GM18861 (cell line): ENCODE results near the gene CD81.
"Not testable (repeated sequence)": the region's sequence is repeated elsewhere in the genome, so short reads cannot be mapped to it uniquely, and the experiment has no call there.

Experiments used
- ATAC-seq: cut with Tn5 transposase; IDR thresholded peaks from one replicate; pipeline ENCODE4 v1.9.1; 2021; ENCODE audit not compliant: unreplicated experiment

Gene CD81

DNA sequence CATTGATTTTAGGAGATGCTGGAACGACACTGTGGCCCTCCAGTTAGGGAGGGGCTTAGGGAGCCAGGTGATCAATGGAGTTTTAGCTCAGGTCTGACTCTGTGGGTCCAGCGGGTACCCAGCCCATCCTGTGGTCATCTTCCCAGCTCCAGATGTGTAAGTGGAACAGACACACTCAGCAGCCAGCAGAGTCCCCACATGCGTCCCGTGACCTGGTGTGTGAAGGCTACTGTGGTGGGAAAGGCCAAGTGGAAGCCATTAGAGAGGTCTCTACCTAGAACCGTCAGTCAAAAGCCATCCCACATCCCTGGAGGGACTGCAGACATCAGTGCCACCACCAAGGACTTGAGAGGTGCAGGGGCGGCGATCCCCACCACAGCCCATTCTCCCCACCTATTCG lies 19.9 kb upstream of the CD81 start:
- no peak for ATAC-seq

- ATAC-seq, result not testable (repeated sequence)
Observed at GRCh38 chr11:2357651-2358050, 19.5 kb upstream of the CD81 start.

DNA sequence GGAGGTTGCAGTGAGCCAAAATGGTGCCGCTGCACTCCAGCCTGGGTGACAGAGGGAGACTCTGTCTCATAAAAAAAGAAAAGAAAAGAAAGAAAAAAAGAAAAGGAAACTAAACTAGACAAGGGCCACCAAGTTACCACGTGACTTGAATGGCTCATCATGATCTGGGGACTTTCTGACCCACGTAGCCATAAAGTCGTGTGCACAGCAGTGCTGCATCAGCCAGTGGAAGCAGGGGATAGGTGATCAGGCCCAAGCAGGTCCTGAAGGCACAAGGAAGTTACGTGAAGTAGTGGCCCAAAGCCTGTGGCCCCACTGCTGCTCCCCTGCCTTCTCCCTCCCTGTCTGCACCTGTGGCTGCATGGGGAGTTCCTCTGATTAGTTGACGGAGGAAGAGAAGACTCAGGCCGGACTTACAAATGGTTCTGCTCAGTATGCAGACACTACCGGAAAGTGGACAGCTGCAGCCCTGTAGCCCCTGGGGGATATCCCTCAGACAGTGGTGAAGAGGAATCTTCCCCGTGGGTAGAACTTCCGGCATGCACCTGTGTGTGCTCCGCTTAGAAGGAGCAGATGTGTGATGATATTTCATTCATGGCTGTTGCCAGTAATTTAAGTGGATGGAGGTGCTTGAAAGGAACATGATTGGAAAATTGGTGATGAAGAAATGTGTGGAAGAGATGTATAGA lies 18.2 kb upstream of the CD81 start:
- no peak for ATAC-seq

DNA sequence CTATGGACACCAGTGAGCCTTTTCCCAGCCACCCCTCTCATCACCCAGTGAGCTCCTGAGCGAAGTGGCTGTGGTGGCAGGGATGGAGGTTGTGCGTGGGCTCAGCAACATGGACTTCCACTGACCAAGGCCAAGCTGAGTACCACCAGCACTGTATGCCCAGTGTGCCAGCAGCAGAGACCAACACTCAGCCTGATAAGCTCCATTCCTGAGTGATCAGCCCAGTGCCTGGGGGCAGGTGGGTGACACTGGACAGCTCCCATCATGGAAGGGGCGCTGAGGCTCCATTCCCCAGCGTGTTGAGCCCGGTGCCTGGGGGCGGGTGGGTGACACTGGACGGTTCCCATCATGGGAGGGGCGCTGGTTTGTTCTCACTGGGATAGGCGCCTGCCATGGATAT lies 17.6 kb upstream of the CD81 start:
- ATAC-seq, result no peak

- no peak for ATAC-seq
Observed at GRCh38 chr11:2360081-2360642, 16.9 kb upstream of the CD81 start.

- no peak for ATAC-seq
Observed at GRCh38 chr11:2361565-2361964, 15.5 kb upstream of the CD81 start.

GRCh38 chr11:2362414-2362813 lies 14.7 kb upstream of the CD81 start:
- ATAC-seq, result no peak

DNA sequence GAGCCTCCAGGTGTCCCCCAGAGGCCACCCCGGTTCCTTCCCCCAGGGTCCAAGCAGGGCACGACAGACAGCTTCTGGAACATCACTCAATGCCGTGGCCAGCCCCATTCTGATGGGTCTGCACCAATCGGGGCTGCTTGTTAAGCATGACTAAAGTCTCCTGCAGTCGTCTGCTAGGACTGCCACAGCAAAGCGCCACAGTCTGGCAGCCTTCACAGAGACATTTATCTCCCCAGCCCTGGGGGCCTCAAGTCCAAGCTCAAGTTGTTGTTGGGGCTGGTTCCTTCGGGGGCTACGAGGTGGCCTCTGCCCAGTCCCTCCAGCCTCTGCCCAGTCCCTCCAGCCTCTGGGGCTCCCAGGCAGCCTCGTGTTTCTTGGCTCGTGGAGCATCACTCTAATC lies 14.0 kb upstream of the CD81 start:
- ATAC-seq, result no peak

GRCh38 chr11:2363577-2364370 lies 13.3 kb upstream of the CD81 start:
- ATAC-seq, result no peak

GRCh38 chr11:2364386-2364785 lies 12.7 kb upstream of the CD81 start:
- not testable (repeated sequence) for ATAC-seq

DNA sequence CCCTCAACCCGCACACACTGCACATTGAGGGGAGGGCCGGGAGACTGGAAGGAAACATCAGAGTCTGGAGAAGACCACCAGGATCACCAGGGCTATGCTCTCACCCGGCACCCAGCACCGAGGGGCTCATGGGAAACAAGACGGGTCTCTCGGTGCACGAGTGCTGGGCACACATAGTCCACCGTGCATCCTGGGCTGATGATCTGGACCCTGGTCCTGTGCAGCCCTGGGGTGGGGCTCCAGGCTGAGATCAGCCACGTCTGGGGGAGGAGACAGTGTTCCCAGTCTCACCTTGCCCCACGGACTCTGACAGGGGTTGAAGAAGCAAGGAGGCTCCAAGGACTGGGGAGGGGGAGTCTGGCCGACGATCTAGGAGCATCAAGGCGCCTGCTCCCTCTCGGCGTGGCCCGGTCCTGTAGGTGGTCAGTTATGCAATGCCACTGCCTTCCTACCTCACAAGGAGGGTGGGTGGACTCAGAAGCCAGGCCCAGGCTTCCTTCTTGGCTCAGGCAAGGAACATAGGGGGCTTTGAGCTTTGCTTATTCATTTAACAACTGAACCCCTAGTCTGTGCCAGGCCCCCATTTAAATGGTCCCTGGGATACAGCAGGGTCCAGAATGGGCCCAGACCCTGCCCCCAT lies 11.4 kb upstream of the CD81 start:
- ATAC-seq, result no peak

DNA sequence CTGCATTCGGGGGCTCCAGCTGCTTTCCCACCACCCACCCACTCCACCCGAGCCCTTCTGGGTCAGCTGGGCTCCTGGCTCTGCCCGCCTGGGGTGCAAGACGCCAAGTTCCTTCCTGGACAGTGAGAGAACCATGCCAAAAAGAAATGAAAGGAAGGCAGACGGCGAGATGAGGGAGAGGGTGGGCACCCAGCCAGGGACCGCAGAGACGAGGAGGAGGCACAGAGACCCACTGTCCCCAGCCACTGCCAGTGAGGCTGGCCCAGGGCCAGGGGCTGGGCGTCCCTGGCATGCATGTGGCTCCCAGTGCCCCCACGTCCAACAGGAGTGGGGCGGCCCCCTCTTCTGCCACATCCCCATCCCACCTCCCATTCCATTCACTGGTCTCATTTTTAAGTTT lies 10.8 kb upstream of the CD81 start:
- ATAC-seq, result no peak

DNA sequence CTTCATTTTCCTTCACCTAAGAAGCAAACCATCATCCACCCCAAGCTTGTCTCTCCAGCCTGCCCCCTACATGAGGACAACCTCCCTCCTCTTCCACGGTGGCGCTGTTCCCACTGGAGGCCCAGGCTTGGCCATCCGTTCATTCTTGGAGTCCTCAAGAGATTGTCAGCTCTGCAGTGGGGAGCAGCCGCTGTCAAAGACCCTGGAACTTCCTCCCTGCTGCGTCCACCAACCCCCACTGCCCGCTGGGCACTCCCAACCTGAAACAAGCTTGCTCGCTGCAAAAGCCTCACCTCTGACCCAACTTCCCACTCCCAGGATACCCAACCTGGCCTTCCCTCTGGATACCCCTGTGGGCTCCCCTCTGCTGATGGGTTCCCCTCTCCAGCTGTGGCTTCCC lies 10.4 kb upstream of the CD81 start:
- ATAC-seq, result no peak

DNA sequence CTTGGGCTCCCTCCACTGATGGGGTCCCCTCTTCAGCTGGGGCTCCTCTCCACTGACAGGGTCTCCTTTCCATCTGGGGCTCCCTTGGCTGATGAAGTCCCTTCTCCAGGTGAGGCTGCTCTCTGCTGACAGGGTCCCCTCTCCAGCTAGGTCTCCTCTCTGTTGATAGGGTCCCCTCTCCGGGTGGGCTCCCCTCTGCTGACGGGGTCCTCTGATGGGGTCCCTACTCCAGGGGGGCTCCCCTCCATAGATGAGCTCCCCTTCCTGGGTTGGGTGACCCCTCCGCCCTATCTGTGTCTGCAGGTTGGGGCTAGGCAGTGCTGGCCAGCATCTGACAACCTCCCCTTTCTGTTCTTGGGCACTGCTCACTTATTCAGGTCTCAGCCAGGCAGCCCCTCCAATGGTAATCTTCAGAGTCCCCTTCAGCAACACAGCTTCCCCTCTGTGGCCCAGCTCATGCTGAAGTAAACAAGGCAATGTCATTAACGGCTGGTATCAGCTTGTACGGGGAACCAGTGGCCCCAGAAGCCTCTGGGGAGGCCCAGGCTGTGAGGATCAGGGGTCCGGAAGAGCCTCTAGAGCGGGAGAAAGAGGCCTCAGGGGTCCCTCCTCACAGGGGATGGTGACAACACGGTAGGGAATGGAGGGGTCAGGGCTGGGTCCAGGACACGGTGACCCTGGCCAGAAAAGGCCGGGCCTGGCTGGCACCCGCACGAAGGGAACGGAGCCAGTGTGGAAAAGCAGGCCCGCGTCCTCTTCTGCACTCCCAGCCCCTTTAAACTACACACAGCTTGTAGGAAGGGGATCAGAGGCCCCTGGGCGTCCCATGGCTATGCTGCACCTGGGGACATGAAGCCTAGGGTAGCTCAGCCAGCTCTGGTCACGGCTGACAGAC lies 9.6 kb upstream of the CD81 start:
- no peak for ATAC-seq

DNA sequence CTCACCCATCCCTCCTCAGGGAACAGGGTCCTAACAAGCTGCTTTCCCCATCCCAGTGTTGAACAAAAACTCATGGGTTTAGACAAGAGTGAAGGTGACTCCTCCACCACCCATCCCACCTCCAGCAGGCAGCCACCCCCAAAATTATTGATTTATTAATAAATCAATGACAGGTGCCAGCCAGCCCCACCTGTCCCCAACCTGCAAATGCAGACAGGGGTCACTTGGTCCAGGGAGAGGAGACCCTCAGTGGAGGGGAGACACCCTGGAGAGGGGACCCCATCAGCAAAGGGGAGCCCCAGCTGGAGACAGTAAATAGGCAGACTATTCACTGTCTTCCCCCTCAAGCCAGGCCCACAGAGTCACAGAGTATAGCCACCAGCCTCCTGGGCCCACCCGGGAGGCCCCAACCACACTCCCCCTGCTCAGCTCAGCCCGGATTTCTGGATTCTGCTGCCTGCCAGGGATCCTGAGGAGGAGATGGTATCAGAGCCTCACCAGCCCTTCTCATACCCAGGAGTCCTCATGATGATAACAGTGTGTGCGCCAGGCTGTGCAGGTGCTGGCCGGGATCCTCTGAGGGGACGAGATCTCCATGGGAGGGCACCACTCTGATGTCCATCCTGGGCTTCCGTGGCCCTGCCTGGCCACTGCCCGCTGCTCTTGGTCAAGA lies 8.8 kb upstream of the CD81 start:
- ATAC-seq, result no peak

GRCh38 chr11:2368851-2369180 lies 8.3 kb upstream of the CD81 start:
- no peak for ATAC-seq

GRCh38 chr11:2369320-2369719 lies 7.8 kb upstream of the CD81 start:
- ATAC-seq, result no peak

DNA sequence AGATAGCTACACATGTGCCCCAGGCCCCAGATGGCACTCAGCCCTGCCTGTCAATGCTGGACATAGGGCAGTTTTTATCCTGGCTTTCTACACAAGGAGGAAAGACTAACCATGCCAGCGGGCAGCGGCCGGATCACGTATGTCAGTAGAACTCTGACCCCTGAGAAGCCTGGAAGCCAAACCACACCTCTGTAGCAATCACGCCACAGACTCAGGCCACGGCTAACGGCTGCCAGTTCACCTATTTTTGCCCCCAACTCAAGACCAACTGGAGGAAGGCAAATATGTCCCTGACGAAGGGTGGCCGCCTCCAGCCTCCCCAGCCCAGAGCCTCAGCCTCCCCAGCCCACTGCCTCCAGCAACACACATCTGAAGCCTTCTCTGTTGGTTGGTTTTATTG lies 7.2 kb upstream of the CD81 start:
- ATAC-seq, result no peak

GRCh38 chr11:2374456-2375201 lies 2.5 kb upstream of the CD81 start:
- no peak for ATAC-seq

- no peak for ATAC-seq
Observed at GRCh38 chr11:2375341-2375853, 1.7 kb upstream of the CD81 start.
